Osteocyte (in vitro differentiated cells): ENCODE data around the gene GOLM1. TPM values are rescaled to one million over a fixed set of nuclear protein-coding genes. Genes with fewer than 3 reads are reported as not detected.
"Not testable (repeated sequence)": the region's sequence is repeated elsewhere in the genome, so short reads cannot be mapped to it uniquely, and the experiment has no call there.

Experiments
- DNase-seq: peaks from one replicate; pipeline ENCODE4 v3.0.0; 2021; ENCODE audit warnings: mixed read lengths; ENCODE audit not compliant: unreplicated experiment; ENCODE audit errors: extremely low spot score
- H3K27ac Mint-ChIP-seq: one replicate; pipeline ENCODE4 v1.8.0; 2021; ENCODE audit warnings: mild to moderate bottlenecking, mixed read lengths; ENCODE audit not compliant: unreplicated experiment
- H3K27me3 Mint-ChIP-seq: one replicate; pipeline ENCODE4 v1.8.0; 2021; ENCODE audit warnings: mixed read lengths; ENCODE audit not compliant: unreplicated experiment
- H3K36me3 Mint-ChIP-seq: one replicate; pipeline ENCODE4 v1.8.0; 2021; ENCODE audit warnings: mixed read lengths; ENCODE audit not compliant: unreplicated experiment
- H3K4me1 Mint-ChIP-seq: one replicate; pipeline ENCODE4 v1.8.0; 2021; ENCODE audit warnings: mixed read lengths; ENCODE audit not compliant: unreplicated experiment
- H3K4me3 Mint-ChIP-seq: one replicate; pipeline ENCODE4 v1.8.0; 2021; ENCODE audit warnings: mild to moderate bottlenecking, moderate library complexity, mixed read lengths; ENCODE audit not compliant: unreplicated experiment
- H3K9me3 Mint-ChIP-seq: one replicate; pipeline ENCODE4 v1.8.0; 2021; ENCODE audit warnings: mixed read lengths; ENCODE audit not compliant: unreplicated experiment
- total RNA-seq: library from RNA; stranded (reverse); gene quantifications from 2 replicates; pipeline ENCODE4 v1.2.1, GENCODE V29; 2021
- TF ChIP-seq, protein P1 (sequence below): fragments of 200-600 bp; sonication (generic); IDR thresholded peaks from 2 replicates; pipeline ENCODE4 v1.5.0; 2021; ENCODE audit warnings: antibody characterized with exemption, mild to moderate bottlenecking, moderate library complexity

GOLM1 gene
- total RNA-seq, 1 donor from 2014 or later: 91.9 TPM

DNA sequence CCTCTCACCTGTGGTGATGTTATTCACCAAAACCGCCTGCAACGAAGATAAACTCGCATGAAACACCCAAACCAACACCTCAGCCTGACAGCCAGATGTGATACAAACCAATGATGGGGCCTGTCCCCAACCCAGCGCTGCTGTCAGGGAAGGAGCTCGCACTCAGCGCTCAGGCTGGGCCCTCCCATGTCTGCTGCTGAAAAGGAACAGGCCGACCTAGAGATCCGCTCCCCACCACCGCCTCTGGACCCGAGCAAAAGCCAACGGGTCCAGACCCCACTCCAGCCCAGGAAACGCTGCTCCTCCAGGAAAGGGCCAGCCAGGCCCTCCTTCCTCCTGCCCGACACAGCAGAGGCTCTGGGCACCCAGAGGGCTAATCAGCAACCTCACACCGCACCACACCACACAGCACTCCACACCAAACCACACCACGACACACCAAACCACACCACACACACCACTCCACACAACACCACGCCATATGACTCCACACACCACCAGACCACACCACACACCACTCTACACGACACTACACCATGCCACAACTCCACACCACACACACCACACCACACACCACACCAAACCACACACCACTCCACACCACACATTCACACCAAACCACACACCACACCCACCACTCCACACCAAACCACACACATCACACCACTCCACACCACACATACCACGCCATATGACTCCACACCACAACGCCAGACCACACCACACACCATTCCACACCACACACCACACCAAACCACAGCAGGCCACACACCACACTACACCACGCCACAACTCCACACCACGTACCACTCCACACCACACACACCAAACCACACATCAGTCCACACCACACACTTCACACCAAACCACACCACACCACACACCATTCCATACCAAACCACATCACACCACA, 46.5 kb downstream of the GOLM1 start:
- Mint-ChIP-seq H3K36me3 (peaks cover 12% of the 10 kb centered on the region), H3K4me3 (no peak overlapping the region), H3K27me3 (no peaks in the 10 kb centered on the region), H3K27ac (no peak overlapping the region), H3K4me1 (peaks cover 4% of the 10 kb centered on the region), H3K9me3 (no peaks in the 10 kb centered on the region)
- DNase-seq: no peak
- TF ChIP-seq, protein P1, sequence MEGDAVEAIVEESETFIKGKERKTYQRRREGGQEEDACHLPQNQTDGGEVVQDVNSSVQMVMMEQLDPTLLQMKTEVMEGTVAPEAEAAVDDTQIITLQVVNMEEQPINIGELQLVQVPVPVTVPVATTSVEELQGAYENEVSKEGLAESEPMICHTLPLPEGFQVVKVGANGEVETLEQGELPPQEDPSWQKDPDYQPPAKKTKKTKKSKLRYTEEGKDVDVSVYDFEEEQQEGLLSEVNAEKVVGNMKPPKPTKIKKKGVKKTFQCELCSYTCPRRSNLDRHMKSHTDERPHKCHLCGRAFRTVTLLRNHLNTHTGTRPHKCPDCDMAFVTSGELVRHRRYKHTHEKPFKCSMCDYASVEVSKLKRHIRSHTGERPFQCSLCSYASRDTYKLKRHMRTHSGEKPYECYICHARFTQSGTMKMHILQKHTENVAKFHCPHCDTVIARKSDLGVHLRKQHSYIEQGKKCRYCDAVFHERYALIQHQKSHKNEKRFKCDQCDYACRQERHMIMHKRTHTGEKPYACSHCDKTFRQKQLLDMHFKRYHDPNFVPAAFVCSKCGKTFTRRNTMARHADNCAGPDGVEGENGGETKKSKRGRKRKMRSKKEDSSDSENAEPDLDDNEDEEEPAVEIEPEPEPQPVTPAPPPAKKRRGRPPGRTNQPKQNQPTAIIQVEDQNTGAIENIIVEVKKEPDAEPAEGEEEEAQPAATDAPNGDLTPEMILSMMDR: no peak

DNA sequence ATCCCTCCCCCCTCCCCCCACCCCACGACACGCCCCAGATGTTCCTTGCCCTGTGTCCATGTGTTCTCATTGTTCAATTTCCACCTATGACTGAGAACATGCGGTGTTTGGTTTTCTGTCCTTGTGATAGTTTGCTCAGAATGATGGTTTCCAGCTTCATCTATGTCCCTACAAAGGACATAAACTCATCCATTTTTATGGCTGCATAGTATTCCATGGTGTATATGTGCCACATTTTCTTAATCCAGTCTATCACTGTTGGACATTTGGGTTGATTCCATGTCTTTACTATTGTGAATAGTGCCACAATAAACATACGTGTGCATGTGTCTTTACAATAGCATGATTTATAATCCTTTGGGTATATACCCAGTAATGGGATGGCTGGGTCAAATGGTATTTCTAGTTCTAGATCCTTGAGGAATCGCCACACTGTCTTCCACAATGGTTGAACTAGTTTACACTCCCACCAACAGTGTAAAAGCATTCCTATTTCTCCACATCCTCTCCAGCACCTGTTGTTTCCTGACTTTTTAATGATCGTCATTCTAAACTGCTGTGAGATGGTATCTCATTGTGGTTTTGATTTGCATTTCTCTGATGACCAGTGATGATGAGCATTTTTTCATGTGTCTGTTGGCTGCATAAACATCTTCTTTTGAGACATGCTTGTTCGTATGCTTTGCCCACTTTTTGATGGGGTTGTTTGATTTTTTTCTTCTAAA, 51.2 kb downstream of the GOLM1 start:
- not testable (repeated sequence) for H3K4me3 Mint-ChIP-seq, H3K27ac Mint-ChIP-seq, H3K9me3 Mint-ChIP-seq, H3K27me3 Mint-ChIP-seq, H3K4me1 Mint-ChIP-seq, DNase-seq
- peaks cover 20% of the 10 kb centered on the region for H3K36me3 Mint-ChIP-seq

DNA sequence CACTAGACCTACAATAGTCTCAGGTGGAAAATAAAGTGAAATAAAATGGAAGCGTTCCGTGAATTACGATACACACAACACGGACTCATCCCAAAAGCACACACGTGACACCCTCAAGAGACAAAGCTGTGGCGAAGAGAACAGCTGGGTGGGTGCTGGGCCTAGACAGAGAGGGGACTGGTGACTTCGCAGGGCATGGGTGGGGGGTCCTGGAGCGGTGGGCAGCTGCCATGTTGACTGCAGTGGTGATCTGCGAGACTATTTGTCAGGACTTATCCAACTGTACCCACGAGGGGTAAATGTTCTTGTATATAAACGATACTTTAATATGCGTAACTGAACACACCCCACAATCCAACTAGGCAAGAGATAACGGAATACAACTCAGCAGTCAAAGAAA, 52.0 kb downstream of the GOLM1 start:
- TF ChIP-seq, protein P1: no peak
- no peaks in the 10 kb centered on the region for H3K27me3 Mint-ChIP-seq
- no peak overlapping the region for H3K4me3 Mint-ChIP-seq
- no peaks in the 10 kb centered on the region for H3K4me1 Mint-ChIP-seq
- peaks cover 20% of the 10 kb centered on the region for H3K36me3 Mint-ChIP-seq
- H3K27ac Mint-ChIP-seq: no peak overlapping the region
- DNase-seq: no peak
- no peaks in the 10 kb centered on the region for H3K9me3 Mint-ChIP-seq

DNA sequence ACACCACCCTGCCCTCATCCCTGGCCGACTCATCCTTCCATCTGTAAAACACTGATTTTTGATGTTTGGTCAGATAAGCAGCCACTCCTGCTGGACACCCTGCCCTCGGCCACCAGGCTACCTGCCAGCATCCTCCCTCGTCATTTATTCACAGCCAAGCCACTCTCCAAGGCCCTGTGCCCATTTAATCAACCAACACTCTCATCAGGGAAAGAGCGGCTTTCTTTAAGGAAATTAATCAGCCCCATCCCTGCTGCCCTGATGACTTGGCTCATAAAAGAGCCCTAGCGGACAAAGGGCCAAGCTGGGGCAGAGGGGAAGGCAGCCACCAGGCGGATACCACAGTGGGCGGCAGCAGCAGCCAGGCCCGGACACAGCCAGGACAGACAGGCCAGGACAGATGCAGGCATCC, 52.4 kb downstream of the GOLM1 start:
- TF ChIP-seq, protein P1: no peak
- H3K4me1 Mint-ChIP-seq: no peaks in the 10 kb centered on the region
- H3K9me3 Mint-ChIP-seq: no peaks in the 10 kb centered on the region
- H3K36me3 Mint-ChIP-seq: peaks cover 20% of the 10 kb centered on the region
- peak; percentile 54 for DNase-seq
- H3K27ac Mint-ChIP-seq: no peak overlapping the region
- no peaks in the 10 kb centered on the region for H3K27me3 Mint-ChIP-seq
- no peak overlapping the region for H3K4me3 Mint-ChIP-seq

DNA sequence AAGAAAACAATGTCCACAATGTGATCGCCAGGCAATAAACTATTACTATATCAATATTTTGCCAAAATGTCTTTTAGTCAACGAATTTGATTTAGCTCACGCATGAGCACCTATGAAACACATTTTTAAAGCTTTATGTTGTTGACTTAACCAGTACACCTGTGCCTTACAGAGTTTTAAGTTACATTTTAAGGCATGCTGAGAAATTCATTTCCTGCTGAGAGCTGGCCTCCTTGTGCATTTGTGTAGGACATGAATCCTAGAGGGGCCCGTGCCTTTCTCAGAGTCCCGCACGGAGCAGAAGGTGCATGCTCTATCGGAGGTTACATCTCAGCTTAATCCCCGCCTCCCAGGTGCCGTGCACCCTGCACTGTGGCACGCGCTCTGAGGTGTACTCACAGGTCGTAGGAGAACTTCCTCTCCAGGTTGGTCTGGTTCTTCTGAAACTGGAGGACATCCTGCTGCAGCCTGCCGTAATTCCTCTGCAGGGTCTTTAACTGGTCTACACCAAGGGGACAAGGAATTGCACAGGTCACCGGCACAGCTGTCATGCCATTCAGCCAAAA, 53.2 kb downstream of the GOLM1 start:
- Mint-ChIP-seq H3K4me1 (no peaks in the 10 kb centered on the region), H3K9me3 (no peaks in the 10 kb centered on the region), H3K27ac (no peak overlapping the region), H3K36me3 (peaks cover 16% of the 10 kb centered on the region), H3K4me3 (no peak overlapping the region), H3K27me3 (no peaks in the 10 kb centered on the region)
- TF ChIP-seq, protein P1: no peak
- DNase-seq: peak; percentile 74
